Liver (tissue), 9 donors: ENCODE measurements around the gene PGAM1. TPM values are rescaled to one million over a fixed set of nuclear protein-coding genes. Genes with fewer than 3 reads are reported as not detected.

Experiments used
- DNase-seq: peaks from one replicate; pipeline ENCODE4 v3.0.0-alpha.2; 2017; ENCODE audit warnings: low spot score
- H3K27ac ChIP-seq, 2 donors: one replicate each; pipeline ENCODE4 v1.7.0; 2013; ENCODE audit warnings: inconsistent platforms in 2 of 2, low read length in 2 of 2, control low read depth in 1 of 2, low read depth in 1 of 2, mild to moderate bottlenecking in 1 of 2
- H3K27me3 ChIP-seq, 4 donors: one replicate each; pipeline versions ENCODE4 v1.6.1 to v1.7.0; 2013; ENCODE audit warnings: low read length in 3 of 4, inconsistent platforms in 1 of 4, mild to moderate bottlenecking in 1 of 4, moderate library complexity in 1 of 4; ENCODE audit not compliant: control insufficient read depth in 4 of 4, insufficient read depth in 4 of 4
- H3K36me3 ChIP-seq, 4 donors: one replicate each; pipeline versions ENCODE4 v1.6.1 to v1.7.0; 2013; ENCODE audit warnings: low read length in 3 of 4, mild to moderate bottlenecking in 3 of 4, low read depth in 1 of 4, moderate library complexity in 1 of 4; ENCODE audit not compliant: control insufficient read depth in 4 of 4, insufficient read depth in 3 of 4
- H3K4me1 ChIP-seq, 4 donors: one replicate each; pipeline versions ENCODE4 v1.6.1 to v1.7.0; 2013; ENCODE audit warnings: low read length in 3 of 4, mild to moderate bottlenecking in 3 of 4, moderate library complexity in 1 of 4; ENCODE audit not compliant: control insufficient read depth in 4 of 4, insufficient read depth in 4 of 4
- H3K4me3 ChIP-seq, 3 donors: one replicate each; pipeline versions ENCODE4 v1.6.1 to v1.7.0; 2013; ENCODE audit warnings: low read length in 3 of 3, control low read depth in 1 of 3, low read depth in 1 of 3, mild to moderate bottlenecking in 1 of 3
- H3K9ac ChIP-seq, 2 donors: one replicate each; pipeline ENCODE4 v1.7.0; 2013; ENCODE audit warnings: low read length in 2 of 2, mild to moderate bottlenecking in 2 of 2, moderate library complexity in 2 of 2, control low read depth in 1 of 2, low read depth in 1 of 2
- H3K9me3 ChIP-seq, 4 donors: one replicate each; pipeline versions ENCODE4 v1.6.1 to v1.7.0; 2013; ENCODE audit warnings: low read length in 3 of 4; ENCODE audit not compliant: control insufficient read depth in 4 of 4
- ATF3 ChIP-seq: IDR thresholded peaks from 2 replicates; pipeline ENCODE4 v1.6.1; 2016; ENCODE audit warnings: antibody characterized with exemption
- EGR1 ChIP-seq, 2 donors: IDR thresholded peaks; 2 replicates each; pipeline ENCODE4 v1.6.1; 2016 to 2018; ENCODE audit warnings: antibody characterized with exemption in 2 of 2, low read depth in 2 of 2
- FOXA1 ChIP-seq: IDR thresholded peaks from 2 replicates; pipeline ENCODE4 v1.6.1; 2016; ENCODE audit warnings: antibody characterized with exemption
- HNF4A ChIP-seq, 2 donors: conservative IDR thresholded peaks; 2 replicates each; pipeline ENCODE4 v1.6.1; 2016; ENCODE audit warnings: antibody characterized with exemption in 2 of 2, mild to moderate bottlenecking in 2 of 2
- HNF4G ChIP-seq: IDR thresholded peaks from 2 replicates; pipeline ENCODE4 v1.6.1; 2016; ENCODE audit warnings: antibody characterized with exemption
- JUND ChIP-seq, 2 donors: IDR thresholded peaks; 2 replicates each; pipeline ENCODE4 v1.6.1; 2016; ENCODE audit warnings: antibody characterized with exemption in 2 of 2
- RAD21 ChIP-seq, 2 donors: IDR thresholded peaks; 2 replicates each; pipeline ENCODE4 v1.6.1; 2016; ENCODE audit warnings: antibody characterized with exemption in 2 of 2, mild to moderate bottlenecking in 2 of 2
- RXRA ChIP-seq, 2 donors: IDR thresholded peaks; 2 replicates each; pipeline ENCODE4 v1.6.1; 2017 to 2018; ENCODE audit warnings: antibody characterized with exemption in 2 of 2, mild to moderate bottlenecking in 1 of 2
- TAF1 ChIP-seq: conservative IDR thresholded peaks from 2 replicates; pipeline ENCODE4 v1.6.1; 2016; ENCODE audit warnings: antibody characterized with exemption, mild to moderate bottlenecking
- WGBS: extraction: QIAGEN DNeasy Blood & Tissue Kit; methylation state at CpG from one replicate; pipeline ENCODE4 v1.1.7; 2013; 5-methylcytosine and 5-hydroxymethylcytosine counted together
- polyA plus RNA-seq, 2 donors: library from polyadenylated mRNA; stranded (reverse) in 1 of 2; unstranded in 1 of 2; fragments of 200-250 nt in 1 of 2; fragments of >200 nt in 1 of 2; fragmentation: Nextera tagmentation in 1 of 2; extraction: Ambion mirVana in 1 of 2; gene quantifications; one replicate each; pipeline versions ENCODE4 v1.2.1 to v1.2.3, GENCODE V29; 2013 to 2015
- total RNA-seq, 2 donors: library from RNA; depleted of rRNA; stranded (reverse); fragments of >200 nt; gene quantifications; one replicate each; pipeline ENCODE4 v1.2.3, GENCODE V29; 2014
- TF ChIP-seq, protein P1 (sequence below): IDR thresholded peaks from 2 replicates; pipeline ENCODE4 v1.6.1; 2016; ENCODE audit warnings: antibody characterized with exemption
- TF ChIP-seq, protein P2 (sequence below): IDR thresholded peaks from 2 replicates; pipeline ENCODE4 v1.6.1; 2016; ENCODE audit warnings: antibody characterized with exemption, mild to moderate bottlenecking
- TF ChIP-seq, protein P3 (sequence below): fragments of 150-350 bp; IDR thresholded peaks from 2 replicates; pipeline ENCODE4 v1.5.1; 2017; ENCODE audit warnings: improper control_type of control experiment, low read depth, low read length; ENCODE audit not compliant: missing input control
- donor health status: healthy.
- donor health status: healthy.
- donor health status: healthy.
- donor health status: healthy.
- donor health status: healthy.

Gene PGAM1
- total and polyA plus RNA-seq, 4 donors, result 52.0 to 178 (median 106) TPM

DNA sequence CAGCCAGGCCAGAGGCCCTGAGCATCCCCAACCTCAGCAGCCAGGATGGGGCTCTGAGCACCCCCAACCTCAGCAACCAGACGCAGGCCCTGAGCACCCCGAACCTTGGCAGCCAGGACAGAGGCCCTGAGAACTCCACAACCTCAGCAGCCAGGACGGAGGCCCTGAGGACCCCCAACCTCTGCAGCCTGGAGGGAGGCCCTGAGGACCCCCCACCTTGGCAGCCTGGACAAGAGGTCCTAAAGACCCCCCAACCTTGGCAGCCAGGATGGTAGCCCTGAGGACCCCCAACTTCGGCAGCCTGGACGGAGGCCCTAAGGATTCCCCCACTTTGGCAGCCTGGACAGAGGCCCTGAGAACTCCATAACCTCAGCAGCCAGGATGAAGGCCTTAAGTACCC is 41.8 kb upstream of the PGAM1 start:
- Histone ChIP-seq H3K9ac (no peak overlapping the region), H3K27ac (no peak overlapping the region), H3K27me3 (no peaks in the 10 kb centered on the region), H3K4me3 (no peak overlapping the region), H3K36me3 (peaks cover 5 to 53% (median 10%) of the 10 kb centered on the region in 4 donors), H3K9me3 (no peaks in the 10 kb centered on the region), H3K4me1 (no peaks in the 10 kb centered on the region)
- WGBS, result 98% methylated on average over 5 of the region's 5 CpGs
- DNase-seq, result no peak
- TF ChIP-seq ATF3 (no peak), RAD21 (IDR thresholded peaks at IDR 0.05) (no peak), HNF4G (no peak), RXRA (IDR thresholded peaks at IDR 0.05) (no peak)
- TF ChIP-seq, protein P1, sequence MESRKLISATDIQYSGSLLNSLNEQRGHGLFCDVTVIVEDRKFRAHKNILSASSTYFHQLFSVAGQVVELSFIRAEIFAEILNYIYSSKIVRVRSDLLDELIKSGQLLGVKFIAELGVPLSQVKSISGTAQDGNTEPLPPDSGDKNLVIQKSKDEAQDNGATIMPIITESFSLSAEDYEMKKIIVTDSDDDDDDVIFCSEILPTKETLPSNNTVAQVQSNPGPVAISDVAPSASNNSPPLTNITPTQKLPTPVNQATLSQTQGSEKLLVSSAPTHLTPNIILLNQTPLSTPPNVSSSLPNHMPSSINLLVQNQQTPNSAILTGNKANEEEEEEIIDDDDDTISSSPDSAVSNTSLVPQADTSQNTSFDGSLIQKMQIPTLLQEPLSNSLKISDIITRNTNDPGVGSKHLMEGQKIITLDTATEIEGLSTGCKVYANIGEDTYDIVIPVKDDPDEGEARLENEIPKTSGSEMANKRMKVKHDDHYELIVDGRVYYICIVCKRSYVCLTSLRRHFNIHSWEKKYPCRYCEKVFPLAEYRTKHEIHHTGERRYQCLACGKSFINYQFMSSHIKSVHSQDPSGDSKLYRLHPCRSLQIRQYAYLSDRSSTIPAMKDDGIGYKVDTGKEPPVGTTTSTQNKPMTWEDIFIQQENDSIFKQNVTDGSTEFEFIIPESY, result no peak
- TF ChIP-seq, protein P2, sequence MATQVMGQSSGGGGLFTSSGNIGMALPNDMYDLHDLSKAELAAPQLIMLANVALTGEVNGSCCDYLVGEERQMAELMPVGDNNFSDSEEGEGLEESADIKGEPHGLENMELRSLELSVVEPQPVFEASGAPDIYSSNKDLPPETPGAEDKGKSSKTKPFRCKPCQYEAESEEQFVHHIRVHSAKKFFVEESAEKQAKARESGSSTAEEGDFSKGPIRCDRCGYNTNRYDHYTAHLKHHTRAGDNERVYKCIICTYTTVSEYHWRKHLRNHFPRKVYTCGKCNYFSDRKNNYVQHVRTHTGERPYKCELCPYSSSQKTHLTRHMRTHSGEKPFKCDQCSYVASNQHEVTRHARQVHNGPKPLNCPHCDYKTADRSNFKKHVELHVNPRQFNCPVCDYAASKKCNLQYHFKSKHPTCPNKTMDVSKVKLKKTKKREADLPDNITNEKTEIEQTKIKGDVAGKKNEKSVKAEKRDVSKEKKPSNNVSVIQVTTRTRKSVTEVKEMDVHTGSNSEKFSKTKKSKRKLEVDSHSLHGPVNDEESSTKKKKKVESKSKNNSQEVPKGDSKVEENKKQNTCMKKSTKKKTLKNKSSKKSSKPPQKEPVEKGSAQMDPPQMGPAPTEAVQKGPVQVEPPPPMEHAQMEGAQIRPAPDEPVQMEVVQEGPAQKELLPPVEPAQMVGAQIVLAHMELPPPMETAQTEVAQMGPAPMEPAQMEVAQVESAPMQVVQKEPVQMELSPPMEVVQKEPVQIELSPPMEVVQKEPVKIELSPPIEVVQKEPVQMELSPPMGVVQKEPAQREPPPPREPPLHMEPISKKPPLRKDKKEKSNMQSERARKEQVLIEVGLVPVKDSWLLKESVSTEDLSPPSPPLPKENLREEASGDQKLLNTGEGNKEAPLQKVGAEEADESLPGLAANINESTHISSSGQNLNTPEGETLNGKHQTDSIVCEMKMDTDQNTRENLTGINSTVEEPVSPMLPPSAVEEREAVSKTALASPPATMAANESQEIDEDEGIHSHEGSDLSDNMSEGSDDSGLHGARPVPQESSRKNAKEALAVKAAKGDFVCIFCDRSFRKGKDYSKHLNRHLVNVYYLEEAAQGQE, result no peak

GRCh38 chr10:97384641-97385040 is 41.4 kb upstream of the PGAM1 start:
- H3K9ac ChIP-seq, result no peak overlapping the region
- TF ChIP-seq TAF1, result no peak
- TF ChIP-seq ATF3, result no peak
- TF ChIP-seq, protein P3, sequence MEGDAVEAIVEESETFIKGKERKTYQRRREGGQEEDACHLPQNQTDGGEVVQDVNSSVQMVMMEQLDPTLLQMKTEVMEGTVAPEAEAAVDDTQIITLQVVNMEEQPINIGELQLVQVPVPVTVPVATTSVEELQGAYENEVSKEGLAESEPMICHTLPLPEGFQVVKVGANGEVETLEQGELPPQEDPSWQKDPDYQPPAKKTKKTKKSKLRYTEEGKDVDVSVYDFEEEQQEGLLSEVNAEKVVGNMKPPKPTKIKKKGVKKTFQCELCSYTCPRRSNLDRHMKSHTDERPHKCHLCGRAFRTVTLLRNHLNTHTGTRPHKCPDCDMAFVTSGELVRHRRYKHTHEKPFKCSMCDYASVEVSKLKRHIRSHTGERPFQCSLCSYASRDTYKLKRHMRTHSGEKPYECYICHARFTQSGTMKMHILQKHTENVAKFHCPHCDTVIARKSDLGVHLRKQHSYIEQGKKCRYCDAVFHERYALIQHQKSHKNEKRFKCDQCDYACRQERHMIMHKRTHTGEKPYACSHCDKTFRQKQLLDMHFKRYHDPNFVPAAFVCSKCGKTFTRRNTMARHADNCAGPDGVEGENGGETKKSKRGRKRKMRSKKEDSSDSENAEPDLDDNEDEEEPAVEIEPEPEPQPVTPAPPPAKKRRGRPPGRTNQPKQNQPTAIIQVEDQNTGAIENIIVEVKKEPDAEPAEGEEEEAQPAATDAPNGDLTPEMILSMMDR, result no peak
- TF ChIP-seq EGR1 (IDR thresholded peaks at IDR 0.05; ENCODE audit: low read depth in 2 of 2), result no peak
- TF ChIP-seq RXRA (IDR thresholded peaks at IDR 0.05), result no peak
- no peak for TF ChIP-seq HNF4A (conservative IDR thresholded peaks at IDR 0.05)
- no peak for TF ChIP-seq JUND (IDR thresholded peaks at IDR 0.05)
- TF ChIP-seq FOXA1, result no peak
- no peaks in the 10 kb centered on the region for H3K4me1 ChIP-seq
- peaks cover 5 to 52% (median 10%) of the 10 kb centered on the region in 4 donors for H3K36me3 ChIP-seq
- no peaks in the 10 kb centered on the region for H3K27me3 ChIP-seq
- H3K27ac ChIP-seq, result no peak overlapping the region
- 91% methylated on average over 6 of the region's 6 CpGs for WGBS
- H3K9me3 ChIP-seq, result no peaks in the 10 kb centered on the region
- DNase-seq, result no peak
- H3K4me3 ChIP-seq, result no peak overlapping the region
